ENCODE results near the gene GAS2L2.

DNA sequence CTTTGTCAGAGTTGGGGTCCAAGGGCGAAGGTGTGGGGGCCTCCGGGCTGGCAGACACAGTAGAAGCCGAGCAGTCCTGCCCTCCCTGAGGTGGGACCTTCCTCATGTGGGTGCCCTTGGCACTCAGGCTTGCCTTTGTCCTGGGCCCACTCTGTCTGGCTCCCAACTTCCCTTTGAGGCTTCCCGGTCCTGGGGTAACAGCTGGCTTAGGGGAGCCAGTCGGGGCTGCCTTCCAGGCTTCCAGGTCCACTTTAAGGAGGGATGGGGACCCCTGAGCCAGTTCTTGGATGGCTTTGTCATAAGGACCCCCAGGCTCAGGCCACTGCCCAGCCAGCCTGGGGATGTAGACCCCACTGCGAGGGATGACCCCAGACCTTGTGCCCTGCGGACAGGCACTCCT lies 7.8 kb downstream of the GAS2L2 start:
- TF ChIP-seq, protein P1, sequence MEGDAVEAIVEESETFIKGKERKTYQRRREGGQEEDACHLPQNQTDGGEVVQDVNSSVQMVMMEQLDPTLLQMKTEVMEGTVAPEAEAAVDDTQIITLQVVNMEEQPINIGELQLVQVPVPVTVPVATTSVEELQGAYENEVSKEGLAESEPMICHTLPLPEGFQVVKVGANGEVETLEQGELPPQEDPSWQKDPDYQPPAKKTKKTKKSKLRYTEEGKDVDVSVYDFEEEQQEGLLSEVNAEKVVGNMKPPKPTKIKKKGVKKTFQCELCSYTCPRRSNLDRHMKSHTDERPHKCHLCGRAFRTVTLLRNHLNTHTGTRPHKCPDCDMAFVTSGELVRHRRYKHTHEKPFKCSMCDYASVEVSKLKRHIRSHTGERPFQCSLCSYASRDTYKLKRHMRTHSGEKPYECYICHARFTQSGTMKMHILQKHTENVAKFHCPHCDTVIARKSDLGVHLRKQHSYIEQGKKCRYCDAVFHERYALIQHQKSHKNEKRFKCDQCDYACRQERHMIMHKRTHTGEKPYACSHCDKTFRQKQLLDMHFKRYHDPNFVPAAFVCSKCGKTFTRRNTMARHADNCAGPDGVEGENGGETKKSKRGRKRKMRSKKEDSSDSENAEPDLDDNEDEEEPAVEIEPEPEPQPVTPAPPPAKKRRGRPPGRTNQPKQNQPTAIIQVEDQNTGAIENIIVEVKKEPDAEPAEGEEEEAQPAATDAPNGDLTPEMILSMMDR (IDR thresholded peaks at IDR 0.05), result no peak
- TF ChIP-seq POLR2A (IDR thresholded peaks at IDR 0.05), result no peak
